Effector CD8-positive, alpha-beta T cell (primary cell): ENCODE results near the gene ZBTB9.

Source experiments
- DNase-seq: peaks from one replicate; lab custom pipeline; 2025; lab: John Stamatoyannopoulos, UW

ZBTB9 gene

DNA sequence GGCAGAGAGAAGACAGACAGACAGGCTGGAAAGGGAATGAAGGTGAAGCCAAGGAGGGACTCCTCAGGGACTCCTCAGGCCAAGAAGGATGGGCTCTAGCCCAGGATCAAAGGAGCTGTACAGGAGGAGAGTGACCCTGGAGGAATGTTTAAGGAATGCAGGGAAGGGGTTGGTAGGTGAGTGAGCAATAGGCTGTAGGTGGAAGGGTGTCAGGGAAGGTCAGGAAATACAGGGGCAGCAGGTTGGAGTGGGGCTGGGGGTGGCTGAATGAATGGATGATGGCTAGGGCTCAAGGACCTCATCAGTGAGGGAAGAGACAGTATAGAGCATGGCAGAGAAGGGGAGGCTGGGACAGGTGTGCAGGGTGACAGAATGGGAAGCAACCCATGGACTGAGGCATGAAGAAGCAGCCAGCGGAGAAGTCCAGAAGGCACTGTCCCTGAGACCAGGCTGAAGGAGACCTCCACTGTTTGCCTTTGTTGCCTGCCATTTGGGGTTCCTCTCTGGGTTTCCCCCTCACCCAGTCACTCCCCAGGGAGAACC lies 21.3 kb upstream of the ZBTB9 start:
- no peak for DNase-seq

DNA sequence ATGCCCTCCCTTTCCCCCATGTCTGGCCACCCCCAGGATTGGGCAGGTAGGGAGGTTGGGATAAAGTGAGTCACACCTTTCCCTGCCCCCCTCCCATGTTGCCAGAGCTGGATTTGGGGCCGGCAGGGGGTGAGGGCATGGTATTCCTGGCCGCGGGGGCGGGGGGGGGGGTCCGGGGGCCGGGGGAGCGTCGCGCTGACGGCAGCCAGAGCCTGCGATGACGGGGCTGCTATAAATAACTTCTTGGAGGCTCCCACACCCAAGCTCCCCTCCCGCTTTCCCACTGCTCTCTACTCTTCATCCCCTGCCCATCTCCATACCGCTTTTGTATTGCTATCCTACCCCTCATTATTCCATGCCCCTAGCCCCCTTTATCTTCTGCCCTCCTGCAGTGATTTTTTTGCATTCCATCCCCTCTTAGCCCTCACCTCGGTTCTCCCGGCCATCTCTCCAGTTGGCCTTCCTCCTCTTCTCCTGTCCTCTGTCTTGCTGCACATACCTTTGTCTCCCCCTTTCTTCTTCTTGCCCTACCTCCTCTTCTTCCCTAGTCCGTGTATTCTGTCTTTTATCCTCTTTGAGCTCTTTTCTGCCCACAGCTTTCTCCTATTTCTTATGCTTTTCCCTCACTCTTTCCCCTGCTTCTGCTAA lies 20.7 kb upstream of the ZBTB9 start:
- no peak for DNase-seq

DNA sequence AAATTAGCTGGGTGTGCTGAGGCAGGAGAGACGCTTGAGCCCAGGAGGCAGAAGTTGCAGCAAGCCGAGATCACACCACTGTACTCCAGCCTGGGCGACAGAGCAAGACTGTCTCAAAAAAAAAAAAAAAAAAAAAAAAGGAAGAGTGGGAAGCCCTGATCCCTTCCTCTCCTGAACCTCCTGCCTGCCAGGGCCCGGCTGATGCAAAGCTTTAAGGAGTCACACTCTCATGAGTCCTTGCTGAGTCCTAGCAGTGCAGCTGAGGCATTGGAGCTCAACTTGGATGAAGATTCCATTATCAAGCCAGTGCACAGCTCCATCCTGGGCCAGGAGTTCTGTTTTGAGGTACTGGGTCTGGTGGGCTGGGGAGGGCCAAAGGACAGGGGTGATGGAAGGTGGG lies 19.4 kb upstream of the ZBTB9 start:
- no peak for DNase-seq

DNA sequence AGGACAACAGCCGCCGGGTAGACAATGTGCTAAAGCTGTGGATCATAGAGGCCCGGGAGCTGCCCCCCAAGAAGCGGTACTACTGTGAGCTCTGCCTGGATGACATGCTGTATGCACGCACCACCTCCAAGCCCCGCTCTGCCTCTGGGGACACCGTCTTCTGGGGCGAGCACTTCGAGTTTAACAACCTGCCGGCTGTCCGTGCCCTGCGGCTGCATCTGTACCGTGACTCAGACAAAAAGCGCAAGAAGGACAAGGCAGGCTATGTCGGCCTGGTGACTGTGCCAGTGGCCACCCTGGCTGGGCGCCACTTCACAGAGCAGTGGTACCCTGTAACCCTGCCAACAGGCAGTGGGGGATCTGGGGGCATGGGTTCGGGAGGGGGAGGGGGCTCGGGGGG lies 16.7 kb upstream of the ZBTB9 start:
- DNase-seq = no peak

DNA sequence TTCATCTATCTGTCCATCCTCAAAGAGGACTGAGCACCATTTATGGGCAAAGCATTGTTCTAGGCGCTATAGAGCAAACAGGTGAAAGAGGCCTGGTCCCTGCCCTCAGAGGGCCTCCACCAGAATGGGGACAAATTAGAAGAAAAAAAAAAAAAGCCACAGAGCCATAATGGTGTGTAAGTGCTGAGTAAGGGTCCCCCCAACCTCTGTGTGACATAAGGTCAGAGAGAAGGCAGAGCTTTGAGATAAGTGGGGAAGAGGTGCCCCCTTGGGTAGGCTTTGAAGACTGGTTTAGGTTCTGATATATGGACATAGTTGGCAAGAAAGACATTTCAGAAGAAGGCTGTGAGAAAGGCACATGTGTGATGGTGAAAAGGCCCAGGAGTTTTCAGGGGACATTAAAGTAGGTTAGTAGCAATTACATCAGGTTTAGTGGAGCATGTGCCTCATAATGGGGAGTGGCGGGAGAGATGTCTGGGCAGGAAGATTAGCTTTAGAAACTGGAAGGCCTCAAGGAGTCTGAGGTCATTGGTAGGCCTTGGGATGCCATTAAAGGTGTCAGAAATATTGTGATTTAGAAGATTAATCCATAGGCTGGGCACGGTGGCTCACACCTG lies 15.3 kb upstream of the ZBTB9 start:
- no peak for DNase-seq

DNA sequence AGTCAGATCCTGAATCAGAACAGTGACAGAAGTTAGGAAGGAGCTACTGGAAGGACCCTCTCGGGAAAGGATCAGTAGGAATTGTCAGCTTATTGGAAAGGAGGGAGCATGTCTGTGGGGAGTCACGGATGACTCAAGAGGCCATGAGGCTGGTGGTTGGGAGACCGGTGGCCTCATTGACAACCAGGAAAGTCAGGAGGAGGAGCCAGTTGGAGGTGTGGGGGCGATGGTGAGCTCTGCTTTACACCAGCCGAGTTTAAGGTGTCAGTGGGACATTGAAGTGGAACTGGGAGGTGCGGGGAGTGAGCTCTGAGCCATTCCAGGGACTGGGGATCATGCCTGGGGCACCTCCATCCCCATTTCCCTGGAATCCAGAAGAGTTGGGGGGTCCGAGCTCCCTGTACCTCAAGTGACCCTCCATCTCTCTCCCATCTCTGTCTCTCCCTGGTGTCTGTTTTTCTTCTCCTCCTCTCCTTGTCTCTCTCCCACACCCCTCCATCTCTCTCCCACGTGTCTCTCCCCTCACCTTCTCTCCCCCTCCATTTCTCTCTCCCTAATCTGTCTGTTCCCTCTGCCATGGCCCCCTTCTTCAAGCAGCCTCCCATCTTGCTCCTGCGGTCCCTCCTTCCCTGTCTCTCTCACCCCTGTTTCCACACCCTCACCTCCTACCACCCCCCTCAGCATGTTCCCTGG lies 14.3 kb upstream of the ZBTB9 start:
- no peak for DNase-seq

DNA sequence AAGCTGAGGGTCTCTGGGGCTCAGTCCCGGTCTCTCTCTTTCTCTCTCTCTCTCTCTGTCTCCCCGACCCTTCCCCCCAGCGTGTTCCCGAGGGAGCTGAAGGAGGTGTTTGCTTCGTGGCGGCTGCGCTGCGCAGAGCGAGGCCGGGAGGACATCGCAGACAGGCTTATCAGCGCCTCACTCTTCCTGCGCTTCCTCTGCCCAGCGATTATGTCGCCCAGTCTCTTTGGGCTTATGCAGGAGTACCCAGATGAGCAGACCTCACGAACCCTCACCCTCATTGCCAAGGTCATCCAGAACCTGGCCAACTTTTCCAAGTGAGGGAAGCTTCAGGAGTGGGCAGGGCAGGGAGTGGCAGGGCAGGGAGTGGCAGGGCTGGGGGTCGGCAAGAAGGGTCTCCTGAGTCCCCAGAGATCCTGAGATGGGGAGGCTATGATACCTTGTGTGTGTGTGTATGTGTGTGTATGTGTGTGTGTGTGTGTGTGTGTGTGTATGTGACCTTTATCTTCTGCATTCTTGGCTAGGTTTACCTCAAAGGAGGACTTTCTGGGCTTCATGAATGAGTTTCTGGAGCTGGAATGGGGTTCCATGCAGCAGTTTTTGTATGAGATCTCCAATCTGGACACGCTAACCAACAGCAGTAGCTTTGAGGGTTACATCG lies 13.6 kb upstream of the ZBTB9 start:
- no peak for DNase-seq

DNA sequence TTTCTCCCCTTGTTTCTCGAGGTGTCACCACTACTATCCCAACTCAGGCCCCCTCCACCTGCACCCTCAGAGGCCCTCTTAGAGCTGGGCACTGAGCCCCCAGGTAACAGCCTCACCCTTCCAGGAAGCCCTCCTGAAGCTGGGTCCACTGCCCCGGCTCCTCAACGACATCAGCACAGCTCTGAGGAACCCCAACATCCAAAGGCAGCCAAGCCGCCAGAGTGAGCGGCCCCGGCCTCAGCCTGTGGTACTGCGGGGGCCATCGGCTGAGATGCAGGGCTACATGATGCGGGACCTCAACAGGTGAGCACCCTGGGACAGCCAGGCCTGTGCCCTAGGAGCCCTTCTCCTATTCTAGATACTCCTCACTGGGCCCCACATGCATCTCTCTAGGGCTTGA lies 12.9 kb upstream of the ZBTB9 start:
- DNase-seq = no peak

DNA sequence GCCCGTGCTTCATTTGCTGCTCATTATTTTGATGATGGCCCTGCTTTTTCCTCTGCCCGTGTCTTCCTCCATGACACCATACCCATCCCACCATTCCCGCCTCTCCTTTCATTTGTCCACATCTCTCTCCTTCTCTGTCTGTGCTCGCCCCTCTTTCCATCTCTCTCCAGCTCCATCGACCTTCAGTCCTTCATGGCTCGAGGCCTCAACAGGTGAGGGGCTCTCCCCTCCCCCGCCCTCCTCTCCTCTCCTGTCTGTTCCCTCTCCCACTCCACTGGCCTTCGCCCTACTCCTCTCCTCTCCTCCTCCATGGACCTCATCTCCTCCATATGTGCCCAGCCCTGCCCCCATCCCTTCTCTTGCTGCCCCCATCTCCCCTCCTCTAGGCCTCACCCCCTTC lies 12.1 kb upstream of the ZBTB9 start:
- DNase-seq = no peak

DNA sequence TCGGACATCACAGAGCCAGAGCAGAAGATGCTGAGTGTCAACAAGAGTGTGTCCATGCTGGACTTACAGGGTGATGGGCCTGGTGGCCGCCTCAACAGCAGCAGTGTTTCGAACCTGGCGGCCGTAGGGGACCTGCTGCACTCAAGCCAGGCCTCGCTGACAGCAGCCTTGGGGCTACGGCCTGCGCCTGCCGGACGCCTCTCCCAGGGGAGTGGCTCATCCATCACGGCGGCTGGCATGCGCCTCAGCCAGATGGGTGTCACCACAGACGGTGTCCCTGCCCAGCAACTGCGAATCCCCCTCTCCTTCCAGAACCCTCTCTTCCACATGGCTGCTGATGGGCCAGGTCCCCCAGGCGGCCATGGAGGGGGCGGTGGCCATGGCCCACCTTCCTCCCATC lies 11.4 kb upstream of the ZBTB9 start:
- DNase-seq = no peak

DNA sequence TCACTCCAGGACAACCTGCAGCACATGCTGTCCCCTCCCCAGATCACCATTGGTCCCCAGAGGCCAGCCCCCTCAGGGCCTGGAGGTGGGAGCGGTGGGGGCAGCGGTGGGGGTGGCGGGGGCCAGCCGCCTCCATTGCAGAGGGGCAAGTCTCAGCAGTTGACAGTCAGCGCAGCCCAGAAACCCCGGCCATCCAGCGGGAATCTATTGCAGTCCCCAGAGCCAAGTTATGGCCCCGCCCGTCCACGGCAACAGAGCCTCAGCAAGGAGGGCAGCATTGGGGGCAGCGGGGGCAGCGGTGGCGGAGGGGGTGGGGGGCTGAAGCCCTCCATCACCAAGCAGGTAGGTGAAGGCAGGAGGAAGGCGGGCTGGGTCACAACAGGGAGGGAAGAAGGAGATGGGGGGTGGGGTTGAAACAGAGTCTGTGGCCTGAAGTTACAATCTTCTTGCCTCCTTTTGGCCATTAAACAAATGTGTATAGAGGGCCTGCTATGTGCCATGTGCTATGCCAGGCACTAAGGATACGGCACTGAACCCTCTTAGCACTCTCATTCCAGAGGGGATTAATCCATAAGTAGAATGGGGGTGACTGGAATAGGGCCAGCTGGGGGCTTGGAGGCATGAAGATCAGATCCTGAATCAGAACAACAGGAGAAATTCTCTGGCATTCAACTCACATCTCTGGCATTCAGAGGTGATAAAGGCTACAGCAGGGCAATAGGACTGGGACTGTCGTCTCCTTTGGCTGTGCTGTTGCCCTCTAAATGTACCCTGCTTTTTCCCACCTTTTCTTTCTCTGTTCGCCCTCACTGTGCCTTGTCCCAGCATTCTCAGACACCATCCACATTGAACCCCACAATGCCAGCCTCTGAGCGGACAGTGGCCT lies 10.5 kb upstream of the ZBTB9 start:
- no peak for DNase-seq

DNA sequence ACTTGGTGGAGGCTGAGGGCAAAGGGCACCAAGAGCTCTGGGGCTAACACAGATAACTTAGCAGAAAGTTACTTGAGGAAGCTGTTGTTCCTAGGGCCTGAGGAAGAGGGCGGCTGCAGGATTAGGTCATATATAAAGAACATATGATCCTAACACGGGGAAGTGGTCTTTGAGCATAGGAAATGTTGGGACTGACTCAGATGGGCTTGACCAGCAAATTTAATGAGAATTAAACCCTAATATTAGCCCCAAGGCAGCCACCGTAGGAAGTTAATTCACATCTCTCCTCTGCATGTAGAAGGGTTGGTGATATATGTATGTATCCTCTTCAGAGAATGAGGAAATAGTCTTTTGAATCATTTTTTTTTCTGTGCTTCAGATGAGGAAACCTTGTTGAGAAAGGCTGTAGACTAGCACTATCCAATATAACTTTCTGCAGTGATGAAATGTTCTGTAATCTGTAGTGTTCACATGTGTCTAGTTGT lies 9.2 kb upstream of the ZBTB9 start:
- no peak for DNase-seq

DNA sequence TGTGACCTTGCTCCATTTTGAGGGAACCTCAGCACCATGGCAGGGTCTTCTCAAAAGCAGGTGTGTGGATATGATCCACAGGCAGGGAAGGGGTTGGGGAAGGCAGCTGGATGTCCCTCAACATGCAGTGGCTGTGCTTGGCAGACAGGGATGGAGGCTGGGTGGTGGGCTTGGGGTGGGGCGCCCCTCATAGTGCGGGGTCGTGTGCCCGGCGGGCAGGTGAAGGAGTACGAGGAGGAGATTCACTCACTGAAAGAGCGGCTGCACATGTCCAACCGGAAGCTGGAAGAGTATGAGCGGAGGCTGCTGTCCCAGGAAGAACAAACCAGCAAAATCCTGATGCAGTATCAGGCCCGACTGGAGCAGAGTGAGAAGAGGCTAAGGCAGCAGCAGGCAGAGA lies 8.0 kb upstream of the ZBTB9 start:
- no peak for DNase-seq

DNA sequence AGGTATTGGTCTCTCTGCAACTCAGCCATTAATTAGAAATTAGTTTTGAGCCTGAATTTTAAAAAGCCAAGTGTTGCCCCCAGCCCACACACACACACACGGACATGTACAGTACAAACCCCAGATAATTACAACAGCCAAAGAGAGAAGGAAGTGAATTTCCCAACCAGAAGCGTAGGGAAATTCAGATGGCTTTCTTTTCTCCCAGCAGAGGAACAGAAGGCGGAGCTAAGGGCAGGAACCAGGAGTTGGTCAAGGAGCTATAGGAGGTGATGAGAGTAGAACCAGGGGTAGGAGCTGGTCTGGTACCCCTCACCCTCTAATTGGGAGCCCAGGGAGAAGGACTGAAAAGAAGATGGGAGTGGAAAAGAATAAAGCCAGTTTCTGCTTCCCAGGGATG lies 3.9 kb upstream of the ZBTB9 start:
- DNase-seq = no peak

DNA sequence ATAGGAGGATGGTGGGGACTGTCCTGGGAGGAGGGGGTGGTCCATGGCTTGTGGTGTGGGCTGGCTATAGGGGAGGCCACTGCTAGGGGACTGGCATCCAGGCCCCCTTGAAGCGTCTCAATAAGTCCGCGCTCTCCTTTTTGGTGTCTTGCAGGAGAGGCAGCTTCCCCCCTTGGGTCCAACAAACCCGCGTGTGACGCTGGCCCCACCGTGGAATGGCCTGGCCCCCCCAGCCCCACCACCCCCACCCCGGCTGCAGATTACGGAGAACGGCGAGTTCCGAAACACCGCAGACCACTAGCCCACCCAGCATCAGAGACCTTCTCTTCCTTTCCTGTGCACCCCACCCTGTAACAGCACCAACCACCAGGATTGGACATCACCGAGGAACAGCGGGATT lies 2.8 kb upstream of the ZBTB9 start:
- no peak for DNase-seq

DNA sequence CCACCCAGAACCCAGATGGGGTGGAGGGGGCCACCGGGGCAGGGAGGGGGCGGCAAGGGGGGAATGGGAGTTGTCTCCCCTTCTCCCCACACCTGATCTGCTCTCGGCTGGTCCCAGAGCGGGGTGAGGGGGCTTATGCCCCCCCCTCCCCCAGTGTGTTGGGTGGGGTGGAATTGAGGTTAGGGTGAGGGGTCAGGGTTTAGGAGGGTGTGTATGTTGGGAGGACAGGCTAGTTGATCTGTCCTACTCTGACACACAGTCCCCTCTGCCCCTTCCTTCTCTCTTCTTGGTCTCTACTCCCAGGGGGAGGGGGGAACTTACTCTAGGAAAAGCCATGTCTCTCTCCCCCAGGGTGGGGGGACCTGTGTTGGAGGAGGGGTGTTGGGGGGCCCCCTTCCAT lies 1.9 kb upstream of the ZBTB9 start:
- DNase-seq = no peak

DNA sequence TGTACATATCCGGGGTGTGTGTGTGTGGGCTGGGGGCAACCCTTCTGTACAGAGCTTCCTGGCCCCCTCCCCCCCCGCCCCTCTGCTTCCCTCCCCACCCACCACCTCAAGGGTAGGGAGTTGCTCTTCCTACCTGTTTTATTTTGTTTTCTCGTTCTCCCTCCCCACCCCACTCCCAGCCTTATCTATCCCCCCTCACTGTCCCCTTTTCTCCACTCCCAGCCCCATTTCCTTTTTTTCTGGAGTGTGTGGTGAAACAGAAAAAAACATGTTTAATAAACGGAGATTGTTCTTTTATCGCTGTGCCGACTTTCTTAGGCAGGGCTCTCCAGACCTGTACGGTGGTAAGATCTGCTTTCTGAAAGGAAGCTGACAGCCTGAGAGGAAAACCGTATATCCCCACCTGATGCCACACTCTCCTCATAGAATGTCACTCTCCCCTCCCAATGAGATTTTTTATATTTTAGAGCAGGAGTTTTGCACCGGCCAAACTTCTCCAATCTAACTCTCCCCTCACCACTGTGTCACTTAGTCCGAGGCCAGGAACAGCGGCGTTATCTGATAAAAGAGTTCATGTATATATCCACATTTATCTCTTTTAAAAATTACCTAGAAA lies 875 bp upstream of the ZBTB9 start:
- no peak for DNase-seq

DNA sequence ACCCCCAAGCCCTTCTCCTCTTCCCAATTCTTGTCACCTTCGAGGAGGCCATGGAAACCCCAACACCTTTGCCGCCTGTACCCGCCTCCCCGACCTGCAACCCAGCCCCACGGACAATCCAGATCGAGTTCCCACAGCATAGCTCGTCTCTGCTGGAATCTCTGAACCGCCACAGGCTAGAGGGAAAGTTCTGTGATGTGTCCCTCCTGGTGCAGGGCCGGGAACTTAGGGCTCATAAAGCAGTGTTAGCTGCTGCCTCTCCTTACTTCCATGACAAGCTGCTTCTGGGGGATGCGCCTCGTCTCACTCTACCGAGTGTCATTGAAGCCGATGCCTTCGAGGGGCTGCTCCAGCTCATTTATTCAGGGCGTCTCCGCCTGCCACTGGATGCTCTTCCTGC lies 675 bp downstream of the ZBTB9 start:
- no peak for DNase-seq

DNA sequence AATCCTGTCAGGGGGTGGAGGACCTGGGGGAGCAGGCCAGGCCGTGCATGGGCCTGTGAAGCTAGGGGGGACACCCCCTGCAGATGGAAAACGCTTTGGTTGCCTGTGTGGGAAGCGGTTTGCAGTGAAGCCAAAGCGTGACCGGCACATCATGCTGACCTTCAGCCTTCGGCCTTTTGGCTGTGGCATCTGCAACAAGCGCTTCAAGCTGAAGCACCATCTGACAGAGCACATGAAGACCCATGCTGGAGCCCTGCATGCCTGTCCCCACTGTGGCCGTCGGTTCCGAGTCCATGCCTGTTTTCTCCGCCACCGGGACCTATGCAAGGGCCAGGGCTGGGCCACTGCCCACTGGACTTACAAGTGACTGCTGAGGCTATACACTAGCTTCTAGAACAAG lies 1.8 kb downstream of the ZBTB9 start:
- DNase-seq = no peak

DNA sequence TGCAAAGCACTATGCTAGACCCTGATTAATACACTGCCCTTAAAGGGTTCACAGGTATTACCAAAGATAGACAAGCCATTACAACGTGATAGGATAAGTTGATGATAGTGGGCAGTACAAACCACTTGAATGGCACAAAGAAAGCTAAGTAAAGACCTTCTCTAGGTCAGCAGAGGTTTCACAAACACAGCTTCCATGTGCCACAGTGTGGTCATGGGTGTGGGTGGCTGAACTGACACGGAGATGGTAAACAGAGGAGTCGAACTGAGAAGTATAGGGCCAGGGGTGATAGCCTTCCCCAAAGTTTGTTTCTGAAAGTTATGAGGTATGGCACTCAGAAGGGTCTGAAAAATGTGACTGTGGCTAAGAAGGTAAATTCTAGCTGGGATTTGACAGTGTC lies 4.3 kb downstream of the ZBTB9 start:
- DNase-seq = no peak

DNA sequence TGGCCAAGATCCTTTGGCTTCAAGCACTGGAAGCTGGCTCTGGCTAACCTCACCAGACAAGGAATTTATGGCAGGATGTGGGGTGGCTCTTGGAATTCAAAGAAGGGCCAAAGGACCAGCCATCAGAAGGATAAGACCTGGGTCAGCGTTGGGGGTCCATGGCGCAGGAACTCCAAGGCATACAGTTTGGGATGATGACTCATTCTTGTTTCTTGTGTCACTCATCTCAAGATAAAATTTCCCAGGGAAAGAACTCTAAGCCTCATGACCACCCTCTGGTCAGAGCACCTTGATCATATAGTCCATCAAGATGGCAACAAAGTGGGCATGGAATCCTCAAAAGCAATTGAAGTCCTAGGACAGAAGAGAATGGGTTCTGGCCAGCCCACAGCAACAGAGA lies 4.8 kb downstream of the ZBTB9 start:
- DNase-seq = no peak
